IMR-90 (cell line): ENCODE results near the gene RIMKLA. TPM values are rescaled to one million over a fixed set of nuclear protein-coding genes. Genes with fewer than 3 reads are reported as not detected.

Experiments
- ATAC-seq: fragments of 200-7000 bp; cut with Tn5 transposase; 2 replicates; pipeline ENCODE4 v1.9.1; 2020; ENCODE audit warnings: low read depth, mild to moderate bottlenecking, moderate library complexity
- BruUV-seq: library from RNA; stranded (reverse); fragments of 400-500 nt; replicated peaks from 2 replicates; lab custom pipeline; 2021; lab: Mats Ljungman, UMichigan
- CTCF ChIA-PET: fragments of 300-600 bp; formaldehyde crosslinking; extraction: SDS; loops from one replicate; lab custom pipeline; 2021; ENCODE audit warnings: antibody characterized with exemption; lab: Yijun Ruan, JAX
- POLR2A ChIA-PET: fragments of 300-600 bp; sonication (Branson Sonifier 250); formaldehyde crosslinking; loops from one replicate; lab custom pipeline; 2022; ENCODE audit warnings: antibody characterized with exemption; ENCODE audit not compliant: unreplicated experiment; lab: Charles Lee
- DNase-seq: peaks from one replicate; pipeline ENCODE4 v3.0.0; 2013
- H2AFZ ChIP-seq: replicated peaks from 2 replicates; pipeline ENCODE3; 2013; ENCODE audit warnings: low read length, mild to moderate bottlenecking; ENCODE audit not compliant: poor library complexity
- H2AK5ac ChIP-seq: 2 replicates; pipeline ENCODE4 v1.6.1; 2013; ENCODE audit warnings: low read depth, low read length, inconsistent platforms
- H2AK9ac ChIP-seq: replicated peaks from 2 replicates; pipeline ENCODE3; 2013; ENCODE audit warnings: mild to moderate bottlenecking, low read depth, low read length, moderate library complexity; ENCODE audit not compliant: poor library complexity
- H2BK120ac ChIP-seq: 2 replicates; pipeline ENCODE4 v1.6.1; 2013; ENCODE audit warnings: low read depth, low read length, inconsistent platforms
- H2BK15ac ChIP-seq: 3 replicates; pipeline ENCODE4 v1.6.1; 2013; ENCODE audit warnings: low read depth, low read length, inconsistent platforms
- H2BK20ac ChIP-seq: 2 replicates; pipeline ENCODE4 v1.6.1; 2013; ENCODE audit warnings: low read depth, mild to moderate bottlenecking, inconsistent platforms, low read length, moderate library complexity
- H2BK5ac ChIP-seq: 2 replicates; pipeline ENCODE4 v1.6.1; 2013; ENCODE audit warnings: mild to moderate bottlenecking, low read depth, low read length, inconsistent platforms; ENCODE audit not compliant: poor library complexity, severe bottlenecking
- H3K14ac ChIP-seq: replicated peaks from 2 replicates; pipeline ENCODE4 v1.6.1; 2013; ENCODE audit warnings: low read depth, low read length, inconsistent platforms
- H3K18ac ChIP-seq: 2 replicates; pipeline ENCODE4 v1.6.1; 2013; ENCODE audit warnings: low read depth, low read length, control low read depth
- H3K23ac ChIP-seq: 2 replicates; pipeline ENCODE4 v1.6.1; 2013; ENCODE audit warnings: low read depth, low read length, inconsistent platforms
- H3K27ac ChIP-seq: 2 replicates; pipeline ENCODE4 v1.5.1; 2013; ENCODE audit warnings: mild to moderate bottlenecking, control low read depth, low read length; ENCODE audit not compliant: insufficient read depth
- H3K27me3 ChIP-seq: 2 replicates; pipeline ENCODE4 v1.6.1; 2013; ENCODE audit warnings: low read length; ENCODE audit not compliant: control insufficient read depth, insufficient read depth
- H3K36me3 ChIP-seq: 2 replicates; pipeline ENCODE4 v1.6.1; 2013; ENCODE audit warnings: low read length, mixed read lengths; ENCODE audit not compliant: control insufficient read depth, insufficient read depth
- H3K4ac ChIP-seq: 2 replicates; pipeline ENCODE4 v1.6.1; 2013; ENCODE audit warnings: low read depth, low read length, inconsistent platforms
- H3K4me1 ChIP-seq: 2 replicates; pipeline ENCODE4 v1.6.1; 2013; ENCODE audit warnings: low read length, mixed read lengths; ENCODE audit not compliant: control insufficient read depth, insufficient read depth
- H3K4me2 ChIP-seq: 2 replicates; pipeline ENCODE4 v1.6.1; 2013; ENCODE audit warnings: low read depth, mild to moderate bottlenecking, control low read depth, low read length, moderate library complexity
- H3K4me3 ChIP-seq: 2 replicates; pipeline ENCODE4 v1.5.1; 2013; ENCODE audit warnings: low read depth, mild to moderate bottlenecking, control low read depth, low read length, moderate library complexity; ENCODE audit not compliant: insufficient read depth
- H3K56ac ChIP-seq: 2 replicates; pipeline ENCODE4 v1.6.1; 2013; ENCODE audit warnings: low read length, inconsistent platforms; ENCODE audit not compliant: insufficient read depth; ENCODE audit errors: extremely low read depth
- H3K79me1 ChIP-seq, 2 experiments: 2 replicates each; pipeline ENCODE4 v1.6.1; 2013; ENCODE audit warnings: low read length in 2 of 2, inconsistent platforms in 1 of 2, low read depth in 1 of 2
- H3K9ac ChIP-seq: 2 replicates; pipeline ENCODE4 v1.6.1; 2013; ENCODE audit warnings: low read depth, low read length, control low read depth
- H3K9me1 ChIP-seq: 2 replicates; pipeline ENCODE4 v1.6.1; 2013; ENCODE audit warnings: low read length, inconsistent platforms; ENCODE audit not compliant: insufficient read depth
- H3K9me3 ChIP-seq: 2 replicates; pipeline ENCODE4 v1.6.1; 2013; ENCODE audit warnings: low read length; ENCODE audit not compliant: control insufficient read depth, insufficient read depth
- H4K20me1 ChIP-seq: 2 replicates; pipeline ENCODE4 v1.6.1; 2013; ENCODE audit warnings: low read length, inconsistent platforms; ENCODE audit not compliant: insufficient read depth
- H4K5ac ChIP-seq: 2 replicates; pipeline ENCODE4 v1.6.1; 2013; ENCODE audit warnings: mild to moderate bottlenecking, low read depth, low read length, control low read depth
- H4K8ac ChIP-seq, 2 experiments: 2 replicates each; pipeline ENCODE4 v1.6.1; 2013; ENCODE audit warnings: low read depth in 2 of 2, low read length in 2 of 2, control low read depth in 1 of 2, inconsistent platforms in 1 of 2
- H4K91ac ChIP-seq: 2 replicates; pipeline ENCODE4 v1.6.1; 2013; ENCODE audit warnings: low read depth, low read length, inconsistent platforms; ENCODE audit not compliant: insufficient read depth
- BHLHE40 ChIP-seq: fragments of 150-350 bp; IDR thresholded peaks from 2 replicates; pipeline ENCODE4 v1.6.1; 2016; ENCODE audit warnings: mild to moderate bottlenecking, low read depth, low read length
- CEBPB ChIP-seq: IDR thresholded peaks from 2 replicates; pipeline ENCODE4 v1.6.1; 2012; ENCODE audit warnings: low read depth, low read length, improper control_type of control experiment
- CTCF ChIP-seq: conservative IDR thresholded peaks from 2 replicates; pipeline ENCODE4 v1.5.1; 2012; ENCODE audit warnings: mild to moderate bottlenecking, low read depth, low read length, improper control_type of control experiment
- ELK1 ChIP-seq: fragments of 150-350 bp; IDR thresholded peaks from 2 replicates; pipeline ENCODE4 v1.6.1; 2016; ENCODE audit warnings: low read depth, mild to moderate bottlenecking, low read length, moderate library complexity, borderline replicate concordance
- FOS ChIP-seq: fragments of 150-350 bp; IDR thresholded peaks from 2 replicates; pipeline ENCODE4 v1.6.1; 2016; ENCODE audit warnings: low read depth, low read length
- MAFK ChIP-seq: IDR thresholded peaks from 2 replicates; pipeline ENCODE4 v1.6.1; 2012; ENCODE audit warnings: low read depth, low read length, improper control_type of control experiment
- MAZ ChIP-seq: IDR thresholded peaks from 2 replicates; pipeline ENCODE4 v1.6.1; 2012; ENCODE audit warnings: low read depth, mild to moderate bottlenecking, low read length, improper control_type of control experiment, moderate library complexity, borderline replicate concordance
- POLR2A ChIP-seq: IDR thresholded peaks from 2 replicates; pipeline ENCODE4 v1.6.1; 2012; ENCODE audit warnings: mild to moderate bottlenecking, low read depth, low read length
- RCOR1 ChIP-seq: IDR thresholded peaks from 2 replicates; pipeline ENCODE4 v1.6.1; 2012; ENCODE audit warnings: mild to moderate bottlenecking, low read length, improper control_type of control experiment; ENCODE audit not compliant: insufficient replicate concordance
- RFX5 ChIP-seq: IDR thresholded peaks from 2 replicates; pipeline ENCODE4 v1.8.0; 2012; ENCODE audit warnings: low read depth, mild to moderate bottlenecking, low read length, moderate library complexity
- SMC3 ChIP-seq: fragments of 150-350 bp; IDR thresholded peaks from 2 replicates; pipeline ENCODE4 v1.6.1; 2016; ENCODE audit warnings: low read depth, mild to moderate bottlenecking, antibody characterized with exemption, low read length, moderate library complexity
- WGBS, 2 experiments: methylation state at CpG; one replicate each; pipeline versions ENCODE4 v1.1.5 to v1.1.7; 2013; ENCODE audit warnings: missing lambda C conversion rate in 2 of 2; ENCODE audit not compliant: insufficient read length in 1 of 2; ENCODE audit errors: extremely low coverage in 2 of 2; 5-methylcytosine and 5-hydroxymethylcytosine counted together
- dilution Hi-C: fragments of 300-500 bp; cut with HindIII; formaldehyde crosslinking; loops from one replicate; pipeline ENCODE4 v1.14.3; 2018; ENCODE audit warnings: low sequenced_read_pairs; ENCODE audit not compliant: unreplicated experiment
- in situ Hi-C: fragments of 300-500 bp; cut with MboI; formaldehyde crosslinking; loops from 3 replicates; pipeline ENCODE4 v1.14.3; 2019; ENCODE audit warnings: low sequenced_read_pairs, inconsistent platforms, mixed read lengths
- intact Hi-C: fragments of 100-400 bp; cut with micrococcal nuclease; formaldehyde crosslinking; loops from 2 replicates; pipeline ENCODE4 v1.10.0; 2022
- polyA plus RNA-seq, 3 experiments: library from polyadenylated mRNA; depleted of rRNA; stranded (reverse); fragments of >200 nt; gene quantifications; 2 replicates each; pipeline ENCODE4 v1.2.3, GENCODE V29; 2012; ENCODE audit warnings: low replicate concordance in 1 of 3
- total RNA-seq: library from RNA; depleted of rRNA; stranded (reverse); fragments of >200 nt; gene quantifications from 2 replicates; pipeline ENCODE4 v1.2.3, GENCODE V29; 2012

Gene RIMKLA
- total and polyA plus RNA-seq, 2 of the 4 experiments (the other 2 are of a cell fraction), result not detected

DNA sequence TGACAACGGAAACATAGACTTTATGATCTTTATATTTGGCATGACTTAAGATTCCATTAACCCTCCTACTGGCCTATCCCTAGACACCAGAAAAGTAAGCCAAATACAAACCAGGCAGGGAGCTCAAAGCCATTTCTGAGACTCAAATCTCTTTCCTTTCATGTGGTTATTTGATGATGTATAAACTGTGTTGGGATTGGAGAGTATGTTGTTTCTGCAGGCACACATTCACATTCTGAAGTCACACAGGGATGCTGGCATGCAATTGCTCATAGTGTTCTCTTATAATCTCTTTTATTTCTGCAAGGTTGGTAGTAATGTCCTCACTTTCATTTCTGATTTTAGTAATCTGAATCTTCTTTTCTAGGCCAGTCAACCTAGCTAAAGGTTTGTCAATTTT lies 69.5 kb downstream of the RIMKLA start:
- BruUV-seq, result no TSS peak
- no CpG with 5 or more reads among the region's 1 CpG for WGBS, 2 experiments
- Histone ChIP-seq H4K20me1 (no peaks in the 10 kb centered on the region), H3K4me1 (no peaks in the 10 kb centered on the region), H3K23ac (no peak overlapping the region), H2AK5ac (no peak overlapping the region), H2BK120ac (no peak overlapping the region), H4K5ac (no peak overlapping the region), H3K27ac (no peak overlapping the region), H3K4me2 (no peak overlapping the region), H2BK5ac (no peak overlapping the region), H3K36me3 (no peaks in the 10 kb centered on the region), H3K9me3 (0 out of 2 replicates have a peak, but pooled peaks cover 2% of the 10 kb centered on the region), H3K18ac (no peak overlapping the region), H3K79me1 (no peaks in the 10 kb centered on the region), H3K56ac (no peak overlapping the region), H3K9ac (no peak overlapping the region), H3K9me1 (no peaks in the 10 kb centered on the region), H2BK20ac (no peak overlapping the region), H2AK9ac (no peak overlapping the region), H2BK15ac (no peak overlapping the region), H3K27me3 (peaks cover 2% of the 10 kb centered on the region), H4K91ac (no peak overlapping the region), H2AFZ (no peak overlapping the region), H4K8ac (no peak overlapping the region), H3K4ac (no peak overlapping the region), H3K14ac (no peak overlapping the region), H3K4me3 (no peak overlapping the region)
- in situ Hi-C loops, result no loop called here
- TF ChIP-seq FOS, result no peak
- TF ChIP-seq MAZ, result no peak
- TF ChIP-seq ELK1, result no peak
- TF ChIP-seq SMC3, result no peak
- no peak for TF ChIP-seq MAFK
- no peak for TF ChIP-seq RCOR1
- no peak for TF ChIP-seq CTCF
- no peak for TF ChIP-seq BHLHE40
- TF ChIP-seq POLR2A, result no peak
- no peak for TF ChIP-seq CEBPB
- no peak for TF ChIP-seq RFX5
- CTCF ChIA-PET, result no interaction called here
- dilution Hi-C loops, result no loop called here
- intact Hi-C loops, result no loop called here
- ATAC-seq (no peak), DNase-seq (no peak)
- POLR2A ChIA-PET, result no interaction called here
